Effector CD4-positive, alpha-beta T cell (primary cell): ENCODE results near the gene ARMH1.
A peak's percentile ranks its signal among the peaks of the same experiment; 100 is the strongest.
"Not testable (repeated sequence)": the region's sequence is repeated elsewhere in the genome, so short reads cannot be mapped to it uniquely, and the experiment has no call there.

ENCODE experiments used
- DNase-seq: peaks from one replicate; pipeline ENCODE4 v3.0.0-alpha.2; 2020

The ARMH1 gene

GRCh38 chr1:44724296-44724954 is 49.9 kb downstream of the ARMH1 start:
- DNase-seq = no peak

- DNase-seq = no peak
Observed at GRCh38 chr1:44724955-44725698, 50.6 kb downstream of the ARMH1 start.

GRCh38 chr1:44730741-44731512 is 56.4 kb downstream of the ARMH1 start, which contains the start of gene RNU5D-1:
Gene RNU5D-1, minus strand, starts transcription at chr1:44731170.
- DNase-seq = peak; percentile 91

GRCh38 chr1:44733365-44733764 is 58.9 kb downstream of the ARMH1 start:
- no peak for DNase-seq

- DNase-seq = no peak
Observed at GRCh38 chr1:44733784-44734183, 59.3 kb downstream of the ARMH1 start.

GRCh38 chr1:44735992-44736391 is 61.5 kb downstream of the ARMH1 start:
- DNase-seq = no peak

- not testable (repeated sequence) for DNase-seq
Observed at GRCh38 chr1:44738953-44739306, 64.4 kb downstream of the ARMH1 start.

- peak; percentile 93 for DNase-seq
Observed at GRCh38 chr1:44739307-44740178, 65.0 kb downstream of the ARMH1 start, which contains the start of gene KIF2C. Gene KIF2C, plus strand, starts transcription at chr1:44739837. Its CDS starts 96 bp downstream, at chr1:44739933.

- no peak for DNase-seq
Observed at GRCh38 chr1:44740179-44740617, 65.7 kb downstream of the ARMH1 start.

GRCh38 chr1:44743211-44743610 is 68.7 kb downstream of the ARMH1 start:
- DNase-seq = no peak

- no peak for DNase-seq
Observed at GRCh38 chr1:44747878-44748277, 73.4 kb downstream of the ARMH1 start.

- no peak for DNase-seq
Observed at GRCh38 chr1:44757420-44757819, 82.9 kb downstream of the ARMH1 start.

GRCh38 chr1:44759077-44759476 is 84.6 kb downstream of the ARMH1 start:
- no peak for DNase-seq

- DNase-seq = no peak
Observed at GRCh38 chr1:44760876-44761275, 86.4 kb downstream of the ARMH1 start.

- not testable (repeated sequence) for DNase-seq
Observed at GRCh38 chr1:44766421-44766820, 91.9 kb downstream of the ARMH1 start.
